SW 1271 (cell line): Measurements from ENCODE around the gene LRRC41.
"Not testable (repeated sequence)": the region's sequence is repeated elsewhere in the genome, so short reads cannot be mapped to it uniquely, and the experiment has no call there.

ENCODE experiments used
- DNase-seq, 2 experiments: peaks; one replicate each; lab custom pipeline; 2025; lab: John Stamatoyannopoulos, UW

LRRC41 gene

GRCh38 chr1:46242918-46243317, 60.5 kb downstream of the LRRC41 start:
- no peak for DNase-seq

- not testable (repeated sequence) for DNase-seq
Measured at GRCh38 chr1:46241733-46242132, 61.7 kb downstream of the LRRC41 start.

- DNase-seq, result not testable (repeated sequence)
Measured at GRCh38 chr1:46238865-46239264, 64.6 kb downstream of the LRRC41 start.

- DNase-seq, result no peak
Measured at GRCh38 chr1:46236882-46237281, 66.5 kb downstream of the LRRC41 start.

- DNase-seq, result not testable (repeated sequence)
Measured at GRCh38 chr1:46231231-46231630, 72.2 kb downstream of the LRRC41 start.
